GM18502 (cell line): Measurements from ENCODE around the gene TMEM132D.

Experiments
- ATAC-seq: cut with Tn5 transposase; IDR thresholded peaks from one replicate; pipeline ENCODE4 v1.9.1; 2021; ENCODE audit warnings: mild to moderate bottlenecking; ENCODE audit not compliant: unreplicated experiment, poor library complexity

TMEM132D gene

DNA sequence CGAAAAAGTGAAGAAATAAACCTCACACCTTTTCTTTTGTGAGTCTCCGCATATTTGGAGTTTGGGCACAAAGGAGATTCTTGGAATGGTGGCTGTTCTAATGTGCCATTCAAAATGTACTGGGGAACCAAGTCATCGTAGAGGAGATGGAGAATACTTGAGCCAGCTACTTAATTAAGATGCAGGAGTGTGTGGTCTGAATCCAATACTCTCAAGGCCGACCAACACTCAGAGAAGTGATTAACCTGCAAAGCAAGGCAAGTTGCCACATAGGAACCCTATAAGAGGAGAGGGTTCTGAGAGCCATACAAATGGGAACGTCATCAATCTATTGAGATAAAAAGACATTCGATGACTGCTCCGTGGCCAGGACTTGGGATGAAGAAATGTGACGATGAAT, 603.8 kb downstream of the TMEM132D start:
- ATAC-seq, result no peak

DNA sequence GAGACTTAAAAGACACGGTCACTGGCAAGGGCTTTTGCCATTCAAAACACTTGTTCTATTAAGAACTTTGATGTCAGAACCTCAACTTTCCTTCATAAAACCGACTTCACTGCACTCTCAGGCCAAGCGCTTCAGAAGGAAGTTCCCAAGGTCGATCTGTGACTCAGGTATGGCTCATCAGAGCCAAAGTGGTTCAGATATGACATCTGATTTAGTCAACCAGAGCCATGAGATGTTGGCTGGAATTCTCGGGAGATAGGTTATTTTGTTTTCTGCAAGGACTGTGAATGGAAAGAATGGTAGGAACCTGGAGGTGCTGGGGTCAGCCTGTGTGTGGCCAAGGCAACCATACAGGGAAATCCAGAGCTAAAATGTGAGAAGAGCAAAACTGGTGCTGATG, 604.9 kb downstream of the TMEM132D start:
- no peak for ATAC-seq

DNA sequence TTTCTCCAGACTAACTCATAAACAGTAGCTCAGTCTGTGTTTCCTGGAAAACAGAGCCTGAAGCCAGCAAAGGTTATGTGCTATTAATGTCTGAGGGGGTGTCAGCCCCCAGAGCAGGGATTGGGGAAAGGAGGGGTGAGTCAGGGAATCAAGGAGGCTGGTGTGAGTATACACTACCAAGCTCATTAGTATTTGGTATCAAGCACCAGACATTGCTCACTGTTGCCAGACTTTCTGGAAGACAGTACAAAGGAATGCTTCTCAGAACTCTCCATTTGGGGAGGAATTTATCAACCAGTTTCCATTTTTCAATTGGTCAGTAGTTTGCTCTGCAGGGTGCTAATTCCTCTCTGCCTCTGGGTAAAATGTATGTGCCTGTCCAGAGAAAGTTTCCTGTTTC, 607.2 kb downstream of the TMEM132D start:
- ATAC-seq, result no peak

DNA sequence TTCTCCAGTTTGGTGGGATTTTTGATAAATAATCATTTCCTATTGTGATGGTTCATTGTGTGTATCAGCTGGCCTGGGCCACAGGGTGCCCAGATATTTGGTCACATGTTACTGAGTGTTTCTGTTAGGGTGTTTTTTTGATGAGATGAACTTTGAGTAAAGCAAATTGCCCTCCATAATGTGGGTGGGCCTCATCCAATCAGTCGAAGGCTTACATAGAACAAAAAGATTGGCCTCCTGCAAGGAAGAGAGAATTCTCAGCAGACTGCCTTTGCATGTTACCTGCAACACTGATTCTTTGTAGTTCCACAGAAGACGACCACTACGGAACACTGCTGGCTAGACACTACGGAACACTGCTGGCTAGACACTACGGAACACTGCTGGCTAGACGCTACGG, 609.0 kb downstream of the TMEM132D start:
- no peak for ATAC-seq

DNA sequence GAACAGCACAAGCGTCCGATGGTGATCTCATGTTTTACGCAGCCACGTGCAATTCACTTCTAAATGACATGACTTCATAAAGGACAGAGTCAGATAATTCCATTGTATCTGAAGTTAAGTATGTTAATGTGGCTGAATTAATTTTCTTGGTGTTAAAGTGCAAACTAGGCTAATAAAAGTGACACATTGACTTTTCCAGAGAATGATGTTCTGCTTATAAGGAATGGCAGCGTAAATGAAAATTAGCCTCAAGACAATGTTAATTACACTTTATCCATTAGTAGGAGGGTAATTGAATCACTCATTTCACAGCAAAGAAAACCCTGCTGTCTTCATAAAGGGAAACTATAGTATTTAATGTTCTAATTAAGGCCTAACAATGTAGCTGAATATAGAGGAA, 624.1 kb downstream of the TMEM132D start:
- ATAC-seq, result no peak

DNA sequence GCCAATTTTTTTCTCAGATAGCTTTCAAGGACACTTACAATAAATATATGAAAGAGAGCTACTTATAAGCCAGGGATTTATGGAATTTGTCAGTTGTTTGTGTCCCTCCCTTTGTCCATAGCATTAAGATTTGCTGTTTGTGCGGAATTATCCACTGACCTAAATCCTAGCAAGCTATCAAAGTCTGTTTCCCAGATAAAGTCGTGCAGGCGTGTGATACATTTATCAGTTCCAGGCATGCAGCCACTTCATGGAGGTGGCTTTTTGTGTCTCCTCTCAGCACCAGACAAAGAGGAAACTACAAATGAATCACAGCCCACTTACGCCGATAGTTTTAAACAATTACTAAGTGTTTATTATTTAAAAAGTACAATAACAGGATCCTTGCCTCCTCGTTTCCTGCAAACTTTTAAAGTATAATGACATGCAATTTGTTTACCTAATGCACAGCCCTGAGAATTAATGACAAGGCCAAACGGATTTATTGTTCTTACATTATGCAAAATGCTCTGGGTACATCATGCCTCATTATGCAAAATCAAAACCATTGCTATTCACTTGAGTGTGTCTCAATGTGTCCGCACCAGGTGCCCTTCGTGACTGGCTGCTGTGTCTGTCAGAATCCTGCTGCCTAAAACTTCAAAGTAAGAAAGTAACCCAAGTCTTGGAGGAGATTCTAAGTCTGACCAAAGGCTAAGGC, 627.3 kb downstream of the TMEM132D start:
- no peak for ATAC-seq

DNA sequence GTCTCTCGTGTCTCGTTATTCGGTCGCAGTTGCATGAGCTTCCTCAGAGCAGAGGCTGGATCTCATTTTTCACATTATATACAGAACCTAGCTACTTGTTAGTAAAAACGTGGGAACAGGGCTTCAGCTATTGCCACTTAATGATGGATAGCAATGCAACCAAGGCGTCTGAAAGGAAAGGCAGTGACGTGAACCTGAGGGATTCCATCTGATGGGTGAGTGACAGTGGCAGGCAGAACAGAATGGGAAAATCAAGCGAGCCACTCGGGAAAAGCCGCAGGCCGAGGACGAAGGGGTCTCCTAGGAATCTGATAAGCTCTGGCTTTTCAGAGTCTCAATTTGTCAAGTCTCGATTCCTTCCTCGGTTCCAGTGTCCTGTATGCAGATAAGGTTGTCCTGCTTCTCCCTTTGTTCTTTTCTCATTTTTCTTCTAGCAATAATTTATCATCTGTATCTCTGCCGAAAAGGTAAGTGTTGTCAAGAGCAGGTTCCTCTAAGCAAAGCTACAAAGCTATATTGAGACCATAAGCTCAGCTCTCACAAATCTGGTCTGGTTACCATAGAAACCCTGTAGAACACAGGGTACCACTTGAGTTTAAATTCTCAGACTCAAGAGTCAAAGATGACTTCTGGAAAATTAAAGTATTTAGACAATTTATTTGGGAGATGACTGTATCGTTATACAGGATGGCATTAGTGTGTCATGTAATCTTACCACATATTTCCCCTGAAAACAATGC, 633.9 kb downstream of the TMEM132D start:
- no peak for ATAC-seq

DNA sequence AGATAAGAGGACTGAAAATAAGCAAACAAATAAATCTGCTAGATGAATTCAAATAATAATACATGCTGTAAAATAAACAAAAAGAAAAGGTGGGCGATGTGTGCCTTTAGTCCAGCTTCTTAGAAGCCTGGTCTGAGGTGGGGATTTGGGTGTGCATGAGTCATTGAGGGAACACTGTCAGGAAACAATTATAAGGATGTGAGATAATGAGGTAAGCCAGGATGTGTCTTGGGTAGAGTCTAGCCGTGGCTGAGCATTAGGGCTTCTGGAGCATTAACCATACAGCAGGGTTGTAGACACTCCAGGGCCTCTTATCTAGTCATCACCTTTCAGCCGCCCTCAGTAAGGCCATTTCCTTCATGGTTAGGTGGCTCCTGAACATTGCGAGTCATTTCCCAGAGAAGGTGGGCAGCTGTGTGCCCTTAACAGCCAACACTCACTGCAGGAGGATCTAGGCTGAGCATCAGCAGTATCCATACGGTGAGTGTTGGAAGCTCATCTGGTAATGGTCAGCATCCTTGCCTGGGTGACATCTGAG, 645.0 kb downstream of the TMEM132D start:
- no peak for ATAC-seq

DNA sequence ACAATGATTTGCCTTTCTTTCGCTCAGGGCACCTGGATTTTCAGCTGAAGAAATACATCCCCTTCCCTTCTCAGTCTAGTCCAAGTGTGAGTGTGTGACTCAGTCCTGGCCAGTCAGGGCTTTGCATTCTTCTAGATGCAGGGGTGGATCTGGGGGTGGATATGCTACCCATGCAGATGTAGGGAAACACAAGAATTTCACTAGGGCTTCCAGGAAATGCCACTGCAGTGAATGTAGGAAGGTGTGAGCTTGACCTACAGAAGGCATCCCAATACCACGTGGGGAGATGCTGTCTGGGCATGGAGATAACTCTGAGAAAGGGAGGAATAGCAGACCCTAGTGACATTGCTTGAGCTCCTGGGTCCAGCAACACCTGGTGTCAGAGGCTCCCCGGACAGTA, 646.3 kb downstream of the TMEM132D start:
- no peak for ATAC-seq

DNA sequence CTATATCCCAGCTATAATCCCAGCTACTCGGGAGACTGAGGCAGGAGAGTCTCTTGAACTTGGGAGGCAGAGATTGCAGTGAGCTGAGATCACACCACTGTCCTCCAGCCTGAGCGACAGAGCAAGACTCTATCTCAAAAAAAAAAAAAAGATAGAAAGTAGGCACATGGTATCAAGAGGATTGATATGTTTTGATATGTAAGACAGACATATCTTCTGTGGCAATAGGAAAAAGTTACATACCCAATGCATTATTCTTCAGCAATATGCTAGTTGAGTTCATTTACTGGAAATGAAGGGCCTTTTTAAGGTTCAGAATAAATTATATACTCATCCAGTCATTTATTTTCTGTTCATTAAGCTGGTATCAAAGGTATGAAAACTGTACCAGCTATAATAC, 657.2 kb downstream of the TMEM132D start:
- no peak for ATAC-seq

DNA sequence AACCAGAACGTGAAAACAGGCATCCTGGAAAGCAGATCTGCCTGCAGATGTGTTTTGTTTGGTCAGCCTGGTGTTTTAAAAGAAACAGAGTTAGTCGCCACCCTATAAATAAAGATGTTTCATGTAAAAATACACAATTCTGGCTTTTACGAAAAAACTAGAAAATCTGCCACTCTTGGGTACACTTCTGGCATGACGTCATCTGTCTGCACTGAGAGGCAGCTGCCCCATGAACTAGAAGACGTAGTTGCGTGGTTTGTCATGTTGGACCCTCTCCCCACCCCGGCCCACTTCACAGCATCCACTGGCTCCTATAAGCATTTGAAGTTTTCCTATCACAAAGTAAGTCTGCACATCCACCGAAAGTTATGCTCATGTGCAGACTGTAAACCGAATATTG, 658.1 kb downstream of the TMEM132D start:
- no peak for ATAC-seq

DNA sequence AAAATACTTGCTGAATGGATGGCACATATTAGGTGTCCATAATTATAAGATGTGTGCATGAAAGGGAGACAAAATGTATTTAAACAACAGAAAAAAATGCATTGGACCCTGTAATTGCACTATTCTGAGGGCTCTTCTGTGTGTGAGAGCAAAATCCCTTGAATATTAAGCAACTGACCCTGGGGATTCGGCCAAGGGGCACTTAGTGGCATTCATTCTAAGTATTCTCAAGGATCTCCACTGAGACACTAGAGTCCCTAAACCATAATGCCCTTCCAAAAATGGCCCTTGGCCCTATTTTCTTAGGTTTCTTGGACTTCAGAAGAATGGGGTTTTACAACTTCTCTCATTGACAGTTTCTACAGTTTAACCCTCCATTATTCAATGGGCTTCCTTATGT, 662.0 kb downstream of the TMEM132D start:
- no peak for ATAC-seq

DNA sequence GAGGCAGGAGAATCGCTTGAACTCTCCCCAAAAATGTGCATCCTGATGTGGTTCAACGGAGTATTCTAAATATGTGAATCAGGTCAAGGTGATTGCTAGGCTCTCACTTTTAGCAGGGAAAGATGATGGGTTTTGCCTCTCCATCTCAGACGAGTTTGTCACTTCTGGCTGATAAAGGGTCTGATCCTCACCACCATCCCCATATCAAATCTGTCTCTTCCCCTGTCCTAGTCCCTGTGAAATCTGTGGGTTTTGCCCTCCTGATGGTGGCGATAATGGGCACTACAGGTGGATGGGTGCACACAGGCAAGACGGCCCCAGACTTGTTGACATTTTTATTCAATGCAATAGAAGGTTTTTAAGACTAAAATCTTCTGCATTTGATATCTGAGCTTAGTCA, 665.9 kb downstream of the TMEM132D start:
- ATAC-seq, result no peak

DNA sequence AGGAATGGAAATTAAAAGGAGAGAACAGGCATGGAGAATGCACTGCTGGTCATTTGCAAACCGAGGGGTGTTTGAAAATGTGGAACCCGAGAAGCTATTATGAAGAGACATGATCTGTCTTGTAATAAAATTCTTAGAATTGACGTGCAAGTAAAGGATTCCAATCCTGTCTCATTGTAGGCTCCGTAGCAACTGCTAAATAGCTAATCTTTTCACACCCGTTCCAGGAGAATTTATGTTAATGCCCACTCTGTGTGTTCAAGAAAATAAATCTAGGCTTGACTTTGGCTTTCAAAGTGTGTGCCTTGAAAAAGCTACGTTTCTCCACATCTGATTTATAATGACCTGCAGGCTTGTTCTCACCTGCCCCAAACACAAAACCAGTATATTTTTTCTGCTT, 669.6 kb downstream of the TMEM132D start:
- ATAC-seq, result no peak

DNA sequence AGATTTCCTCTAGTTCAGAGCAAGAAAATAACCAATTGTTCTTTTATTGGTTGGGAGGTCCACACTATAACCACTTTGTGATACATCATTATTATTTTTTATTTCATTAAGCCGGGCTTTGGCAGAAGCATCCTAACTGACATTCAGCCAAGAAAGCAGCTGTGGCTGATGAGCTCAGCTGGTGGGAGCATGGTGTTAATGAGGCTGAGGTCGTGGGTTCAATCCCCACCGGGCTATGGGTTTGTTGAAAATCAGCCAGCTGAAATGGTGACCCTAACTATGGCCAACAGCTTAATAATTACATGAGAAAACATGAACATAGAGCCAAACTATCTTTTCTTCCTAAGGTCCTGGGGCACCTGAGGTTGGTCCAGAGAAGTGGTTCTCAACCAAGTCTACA, 672.3 kb downstream of the TMEM132D start:
- no peak for ATAC-seq

DNA sequence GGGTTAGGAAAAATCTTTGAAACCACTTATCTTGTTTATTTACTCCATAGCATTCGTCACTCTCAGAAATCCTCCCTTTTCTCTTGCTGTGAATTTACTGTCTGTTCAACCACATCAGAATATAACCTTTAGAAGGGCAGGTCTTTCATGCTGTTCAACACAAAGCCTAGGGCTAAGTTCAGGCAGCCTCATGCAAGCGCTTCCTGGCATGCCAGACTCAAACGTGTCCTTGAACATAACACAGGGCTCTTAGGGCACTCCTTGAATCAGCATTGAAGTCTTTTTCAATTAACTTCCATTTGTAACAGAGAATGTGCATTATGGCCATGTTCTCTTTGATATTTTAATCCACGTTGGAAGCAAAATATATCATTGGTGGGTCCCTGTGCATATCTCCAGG, 672.8 kb downstream of the TMEM132D start:
- no peak for ATAC-seq

DNA sequence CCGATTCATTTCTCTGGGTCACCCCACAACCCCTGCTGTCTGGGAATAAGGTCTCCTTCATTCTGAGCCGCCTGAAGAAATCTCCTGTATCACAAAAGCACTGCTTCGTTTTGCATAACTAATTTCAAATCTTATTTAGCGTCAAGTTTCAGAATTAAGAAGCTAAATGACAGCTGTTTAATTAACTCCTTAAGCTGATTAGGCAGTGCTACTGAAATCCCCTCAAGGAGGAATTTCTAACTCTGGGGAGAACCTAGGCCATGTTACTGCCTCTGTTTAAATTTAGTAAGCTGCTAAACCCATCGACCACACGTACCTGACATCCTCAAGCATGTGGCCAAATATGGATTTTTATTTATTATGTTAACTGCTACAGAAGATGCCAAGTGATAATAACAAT, 677.0 kb downstream of the TMEM132D start:
- ATAC-seq, result no peak

DNA sequence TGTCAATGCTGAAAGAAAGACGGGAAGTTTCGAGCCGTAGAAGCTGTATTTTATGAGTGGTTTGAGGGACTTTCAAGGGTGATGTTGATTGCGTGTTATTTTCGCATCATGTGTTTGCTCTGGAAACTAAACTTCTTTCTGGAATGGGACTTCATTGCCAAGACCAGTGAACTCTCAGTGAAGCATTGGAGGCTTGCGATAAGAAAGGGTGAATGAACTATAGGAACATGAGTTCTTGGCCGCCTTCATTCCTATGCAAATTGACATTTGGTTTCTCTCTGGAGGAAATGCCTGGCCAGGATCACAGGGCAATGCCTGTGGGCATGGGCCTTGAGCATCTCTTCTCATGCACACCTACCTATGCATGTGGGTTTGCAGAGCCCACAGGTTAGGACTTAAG, 677.8 kb downstream of the TMEM132D start:
- no peak for ATAC-seq

DNA sequence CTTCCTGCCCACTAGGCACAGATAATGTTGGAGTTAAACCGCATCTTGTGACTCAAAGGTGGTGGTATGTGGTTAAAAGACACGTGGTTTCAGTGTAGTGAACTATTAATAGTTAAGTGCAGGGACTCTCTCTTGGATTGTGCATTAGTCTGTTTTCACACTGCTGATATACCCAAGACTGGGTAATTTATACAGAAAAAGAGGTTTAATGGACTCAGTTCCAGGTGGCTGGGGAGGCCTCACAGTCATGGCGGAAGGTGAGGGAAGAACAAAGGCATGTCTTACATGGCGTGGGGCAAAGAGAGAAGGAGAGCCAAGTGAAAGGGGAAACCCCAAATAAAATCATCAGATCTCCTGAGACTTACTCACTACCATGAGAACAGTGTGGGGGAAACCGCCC, 688.3 kb downstream of the TMEM132D start:
- ATAC-seq, result no peak

DNA sequence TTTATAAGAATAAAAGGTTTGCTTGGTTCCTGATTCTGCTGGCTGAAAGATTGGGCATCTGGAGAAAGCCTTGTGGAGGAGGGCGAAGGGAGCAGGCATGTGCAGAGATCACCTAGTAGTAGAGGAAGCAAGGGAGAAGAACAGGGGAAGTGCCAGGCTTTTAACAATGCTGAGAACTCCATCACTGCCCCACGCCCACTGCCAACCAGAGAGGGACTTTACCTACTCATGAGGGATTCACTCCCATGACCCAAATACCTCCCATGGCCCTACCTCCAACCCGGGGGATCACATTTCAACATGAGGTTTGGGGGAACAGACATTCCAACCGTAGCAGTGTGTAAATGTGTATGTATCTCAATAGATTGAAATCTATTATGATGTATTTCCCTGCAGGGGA, 690.3 kb downstream of the TMEM132D start:
- ATAC-seq, result no peak

DNA sequence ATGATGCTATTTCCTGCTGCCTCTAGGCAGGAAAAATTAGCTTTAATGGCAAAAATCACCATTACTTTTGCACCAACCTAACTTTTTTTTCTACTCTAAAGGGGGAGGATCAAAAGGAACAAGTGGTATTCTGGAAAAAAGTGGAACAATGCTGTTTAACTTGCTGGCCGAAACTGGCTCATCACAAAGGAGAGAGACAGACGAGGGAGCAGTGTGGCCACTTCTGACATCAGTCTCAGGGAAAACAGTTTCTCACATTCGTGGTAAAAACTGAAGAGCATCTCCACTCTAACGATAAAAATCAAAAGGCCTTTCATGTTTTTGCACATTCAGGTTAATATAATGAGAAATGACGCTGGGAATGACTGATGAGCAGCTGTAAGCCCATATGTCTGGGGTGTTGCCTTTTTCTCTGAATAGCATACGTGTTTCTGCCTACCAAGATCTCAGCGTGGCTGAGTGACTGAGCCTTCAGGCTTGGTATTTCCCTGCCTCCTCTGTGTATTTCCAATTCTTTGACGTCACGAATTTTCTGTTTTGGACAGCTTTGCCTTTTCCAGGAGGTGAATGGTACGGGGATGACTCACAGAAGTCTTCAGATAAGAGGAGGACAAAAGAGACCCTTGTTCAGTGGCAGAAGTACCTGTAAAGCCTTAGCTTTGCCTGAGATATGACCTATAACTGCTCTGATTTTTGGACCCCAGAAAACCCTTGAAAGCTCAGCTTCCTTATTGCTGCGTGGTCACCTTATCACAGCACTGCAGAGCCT, 691.8 kb downstream of the TMEM132D start:
- ATAC-seq, result no peak
